ENCODE data around the gene UGGT2. TPM values are rescaled to one million over a fixed set of nuclear protein-coding genes. Genes with fewer than 3 reads are reported as not detected.

The UGGT2 gene
- total RNA-seq, 4 donors from 2014 or later = 19.5 to 148 (median 41.0) TPM

DNA sequence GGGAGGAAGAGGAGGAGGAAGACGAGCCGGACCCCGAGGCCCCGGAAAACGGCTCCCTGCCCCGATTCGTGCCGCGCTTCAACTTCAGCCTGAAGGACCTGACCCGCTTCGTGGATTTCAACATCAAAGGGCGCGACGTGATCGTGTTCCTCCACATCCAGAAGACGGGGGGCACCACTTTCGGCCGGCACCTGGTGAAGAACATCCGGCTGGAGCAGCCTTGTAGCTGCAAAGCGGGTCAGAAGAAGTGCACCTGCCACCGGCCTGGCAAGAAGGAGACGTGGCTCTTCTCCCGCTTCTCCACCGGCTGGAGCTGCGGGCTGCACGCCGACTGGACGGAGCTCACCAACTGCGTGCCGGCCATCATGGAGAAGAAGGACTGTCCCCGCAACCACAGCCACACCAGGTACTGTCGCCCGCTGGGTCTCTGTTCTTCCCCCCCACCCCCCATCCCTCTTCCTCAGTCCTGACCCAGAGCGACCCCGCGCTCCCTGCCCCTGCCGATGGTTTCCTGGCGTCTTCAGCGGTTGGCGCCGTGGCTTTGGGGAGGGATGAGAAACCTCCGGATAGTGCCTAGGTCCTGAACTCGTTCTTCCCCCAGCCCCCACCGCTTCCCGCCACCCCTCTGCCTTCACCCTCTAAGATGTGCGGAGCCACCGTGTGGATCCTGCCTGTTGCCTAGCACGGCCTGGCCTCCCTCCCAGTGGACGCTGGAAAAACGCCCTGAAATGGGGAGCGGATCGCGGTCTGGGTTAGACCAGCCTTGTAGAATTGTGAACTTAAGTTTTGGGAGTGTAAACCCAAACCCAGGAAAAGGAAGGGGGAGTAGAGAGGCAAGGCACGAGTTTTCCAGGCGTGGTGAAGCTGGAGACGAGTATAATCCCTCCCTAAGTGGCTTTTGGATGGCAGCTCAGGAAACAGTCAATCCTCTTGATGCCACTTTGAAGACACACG is 38.2 kb upstream of the UGGT2 start:
- H3K4me1 ChIP-seq = peaks cover 3 to 10% (median 6%) of the 10 kb centered on the region in 4 donors
- intact Hi-C loops (cut with DNase I; ENCODE audit: low total_unique reads) (no loop called here), in situ Hi-C loops (cut with MboI; ENCODE audit: low pct_ligation_motif_present in 1 of 4, low pct_unique_long_range_greater_than_20kb in 1 of 4, low sequenced_read_pairs in 3 of 4) (no loop called here)
- H3K4me3 ChIP-seq = peak overlapping the region in 3 of 4 donors; percentile 18 to 57 (median 33)
- no peak overlapping the region for H3K27ac ChIP-seq
- 0 to 6% methylated on average over 1 to 54 of the region's 57 CpGs for WGBS, 2 donors (ENCODE audit: low coverage in 1 of 2)
- H3K9me3 ChIP-seq = no peaks in the 10 kb centered on the region
- peaks cover 87% of the 10 kb centered on the region for H3K27me3 ChIP-seq
- no peak for TF ChIP-seq POLR2A (IDR thresholded peaks at IDR 0.05)
- TF ChIP-seq, protein P1, sequence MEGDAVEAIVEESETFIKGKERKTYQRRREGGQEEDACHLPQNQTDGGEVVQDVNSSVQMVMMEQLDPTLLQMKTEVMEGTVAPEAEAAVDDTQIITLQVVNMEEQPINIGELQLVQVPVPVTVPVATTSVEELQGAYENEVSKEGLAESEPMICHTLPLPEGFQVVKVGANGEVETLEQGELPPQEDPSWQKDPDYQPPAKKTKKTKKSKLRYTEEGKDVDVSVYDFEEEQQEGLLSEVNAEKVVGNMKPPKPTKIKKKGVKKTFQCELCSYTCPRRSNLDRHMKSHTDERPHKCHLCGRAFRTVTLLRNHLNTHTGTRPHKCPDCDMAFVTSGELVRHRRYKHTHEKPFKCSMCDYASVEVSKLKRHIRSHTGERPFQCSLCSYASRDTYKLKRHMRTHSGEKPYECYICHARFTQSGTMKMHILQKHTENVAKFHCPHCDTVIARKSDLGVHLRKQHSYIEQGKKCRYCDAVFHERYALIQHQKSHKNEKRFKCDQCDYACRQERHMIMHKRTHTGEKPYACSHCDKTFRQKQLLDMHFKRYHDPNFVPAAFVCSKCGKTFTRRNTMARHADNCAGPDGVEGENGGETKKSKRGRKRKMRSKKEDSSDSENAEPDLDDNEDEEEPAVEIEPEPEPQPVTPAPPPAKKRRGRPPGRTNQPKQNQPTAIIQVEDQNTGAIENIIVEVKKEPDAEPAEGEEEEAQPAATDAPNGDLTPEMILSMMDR (IDR thresholded peaks at IDR 0.05) = no peak
- no peak for TF ChIP-seq EP300 (IDR thresholded peaks at IDR 0.05; ENCODE audit: low read depth)
- TF ChIP-seq POLR2AphosphoS5 (IDR thresholded peaks at IDR 0.05) = no peak
- no peaks in the 10 kb centered on the region for H3K36me3 ChIP-seq
- no peak for DNase-seq

DNA sequence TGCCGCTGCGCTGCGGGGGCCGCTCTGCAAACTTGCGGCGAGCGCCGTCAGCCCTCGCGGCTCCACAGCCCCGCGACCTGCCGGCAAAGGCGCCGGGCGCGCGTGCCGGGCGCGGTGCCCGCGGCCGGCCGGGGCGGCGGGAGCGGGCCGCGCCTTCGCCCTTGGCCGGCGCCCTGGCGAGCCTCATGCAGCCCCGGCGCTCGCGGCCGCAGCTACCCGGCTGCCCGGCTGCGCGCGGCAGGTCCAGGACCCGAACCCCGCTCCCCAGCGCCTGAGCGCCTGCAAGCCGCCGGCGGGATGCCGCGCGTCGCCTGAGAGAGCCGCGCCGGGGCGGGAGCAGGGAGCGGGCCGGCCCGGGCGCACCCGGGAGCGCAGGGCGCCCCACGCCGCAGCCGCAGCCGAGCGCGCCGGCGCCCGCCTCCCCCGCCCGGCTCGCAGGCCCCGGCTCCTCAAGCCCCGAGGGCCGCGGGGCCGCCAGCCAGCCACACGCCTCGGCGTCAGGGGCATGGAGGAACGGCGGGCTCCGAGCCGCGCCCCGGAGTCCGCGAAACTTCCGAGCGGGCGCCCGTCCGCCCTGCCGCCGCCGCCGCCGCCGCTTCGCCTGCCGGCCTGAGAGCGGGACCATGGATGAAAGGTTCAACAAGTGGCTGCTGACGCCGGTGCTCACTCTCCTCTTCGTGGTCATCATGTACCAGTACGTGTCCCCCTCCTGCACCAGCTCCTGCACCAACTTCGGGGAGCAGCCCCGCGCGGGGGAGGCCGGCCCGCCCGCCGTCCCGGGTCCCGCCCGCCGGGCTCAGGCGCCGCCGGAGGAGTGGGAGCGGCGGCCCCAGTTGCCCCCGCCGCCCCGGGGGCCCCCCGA is 37.3 kb upstream of the UGGT2 start:
- WGBS, 2 donors (ENCODE audit: low coverage in 1 of 2) = 0% methylated on average over 67 of the region's 133 CpGs; no CpG with 5 or more reads in 1 of the 2 donors
- intact Hi-C loops (cut with DNase I; ENCODE audit: low total_unique reads) (no loop called here), in situ Hi-C loops (cut with MboI; ENCODE audit: low pct_ligation_motif_present in 1 of 4, low pct_unique_long_range_greater_than_20kb in 1 of 4, low sequenced_read_pairs in 3 of 4) (no loop called here)
- H3K27ac ChIP-seq = no peak overlapping the region
- TF ChIP-seq EP300 (IDR thresholded peaks at IDR 0.05; ENCODE audit: low read depth) = no peak
- TF ChIP-seq, protein P1 (IDR thresholded peaks at IDR 0.05) = no peak
- no peak for TF ChIP-seq POLR2AphosphoS5 (IDR thresholded peaks at IDR 0.05)
- no peak for TF ChIP-seq POLR2A (IDR thresholded peaks at IDR 0.05)
- H3K36me3 ChIP-seq = no peaks in the 10 kb centered on the region
- H3K4me3 ChIP-seq = peak overlapping the region in 3 of 4 donors; percentile 22 to 57 (median 33)
- H3K4me1 ChIP-seq = peaks cover 3 to 10% (median 6%) of the 10 kb centered on the region in 4 donors
- no peak for DNase-seq
- H3K27me3 ChIP-seq = peaks cover 85% of the 10 kb centered on the region
- H3K9me3 ChIP-seq = no peaks in the 10 kb centered on the region

DNA sequence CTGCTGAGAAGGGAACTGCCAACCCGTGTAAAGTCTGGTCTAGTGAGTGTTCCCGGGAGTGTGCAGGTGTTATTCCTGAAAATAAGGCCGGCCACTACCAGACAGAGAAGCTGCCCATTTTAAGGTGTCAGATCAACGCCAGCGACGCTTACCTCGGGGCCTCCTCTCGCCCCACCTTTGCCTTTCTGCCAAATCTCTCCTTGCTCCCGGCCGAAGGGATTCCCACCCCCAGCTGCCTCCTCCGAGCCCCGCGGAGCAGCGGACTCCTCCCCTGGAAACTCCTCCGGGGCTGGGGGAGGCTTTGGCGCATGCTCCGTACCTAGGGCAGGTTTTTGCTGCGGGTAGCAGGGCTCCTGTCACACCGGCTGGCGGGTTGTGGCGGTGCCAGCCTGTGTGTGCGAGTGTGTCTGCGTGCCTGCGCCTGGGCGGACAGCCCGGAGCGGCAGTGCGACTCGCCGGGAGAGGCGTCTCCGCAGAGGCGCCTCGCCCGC is 36.6 kb upstream of the UGGT2 start, which contains the start of gene HS6ST3:
Gene HS6ST3, plus strand, starts transcription at position 359 of the 491 bp plus-strand sequence.
- WGBS, 2 donors (ENCODE audit: low coverage in 1 of 2) = 3 to 20% methylated on average over 2 to 35 of the region's 35 CpGs
- TF ChIP-seq POLR2AphosphoS5 (IDR thresholded peaks at IDR 0.05) (no peak), POLR2A (IDR thresholded peaks at IDR 0.05) (no peak), EP300 (IDR thresholded peaks at IDR 0.05; ENCODE audit: low read depth) (no peak)
- TF ChIP-seq, protein P1 (IDR thresholded peaks at IDR 0.05) = no peak
- Histone ChIP-seq H3K9me3 (no peaks in the 10 kb centered on the region), H3K4me3 (peak within 1 kb of the TSS in 3 of 4 donors; percentile 22 to 57 (median 33)), H3K27me3 (peaks cover 79% of the 10 kb centered on the region), H3K36me3 (no peaks in the 10 kb centered on the region), H3K4me1 (peaks cover 3 to 10% (median 6%) of the 10 kb centered on the region in 4 donors), H3K27ac (no peak within 1 kb of the TSS)
- in situ Hi-C loops (cut with MboI; ENCODE audit: low pct_ligation_motif_present in 1 of 4, low pct_unique_long_range_greater_than_20kb in 1 of 4, low sequenced_read_pairs in 3 of 4) (no loop called here), intact Hi-C loops (cut with DNase I; ENCODE audit: low total_unique reads) (no loop called here)
- no peak for DNase-seq
